K562 (cell line): ENCODE results near the gene UBR4. TPM values are rescaled to one million over a fixed set of nuclear protein-coding genes. Genes with fewer than 3 reads are reported as not detected.
A peak's percentile ranks its signal among the peaks of the same experiment; 100 is the strongest.

Source experiments
- CHCHD3 ChIP-seq: fragments of 250-450 bp; sonication (Bioruptor Pico); IDR thresholded peaks from 2 replicates; pipeline ENCODE4 v2.1.2; 2022; ENCODE audit warnings: mild to moderate bottlenecking
- CREM ChIP-seq: IDR thresholded peaks from 2 replicates; pipeline ENCODE4 v1.6.1; 2014; ENCODE audit warnings: antibody characterized with exemption, low read depth
- EHMT2 ChIP-seq: fragments of 450-650 bp; IDR thresholded peaks from 2 replicates; pipeline ENCODE4 v1.6.1; 2018; ENCODE audit warnings: antibody characterized with exemption
- FOXK2 ChIP-seq, 2 experiments: fragments of 450-650 bp; IDR thresholded peaks in 1 of 2; conservative IDR thresholded peaks in 1 of 2; 2 replicates each; pipeline ENCODE4 v1.6.1; 2016; ENCODE audit warnings: low read depth in 2 of 2, mild to moderate bottlenecking in 1 of 2
- HMG20B ChIP-seq: fragments of 250-450 bp; sonication (Bioruptor Pico); IDR thresholded peaks from 2 replicates; pipeline ENCODE4 v1.5.0; 2021; ENCODE audit warnings: mild to moderate bottlenecking
- JUND ChIP-seq, 2 experiments: IDR thresholded peaks; 2 replicates in 1 of 2; 3 replicates in 1 of 2; pipeline ENCODE4 v1.6.1; 2011; ENCODE audit warnings: borderline replicate concordance in 2 of 2, low read depth in 2 of 2, low read length in 2 of 2, improper control_type of control experiment in 1 of 2, missing biosample characterization in 1 of 2, missing genetic modification characterization in 1 of 2, missing genetic modification reagents in 1 of 2
- KAT8 ChIP-seq: fragments of 450-650 bp; IDR thresholded peaks from 2 replicates; pipeline ENCODE4 v1.6.1; 2016; ENCODE audit warnings: low read depth, mild to moderate bottlenecking
- MBD1 ChIP-seq: fragments of 250-450 bp; sonication (Bioruptor Pico); IDR thresholded peaks from 2 replicates; pipeline ENCODE4 v1.8.0; 2022; ENCODE audit warnings: inconsistent platforms
- MTF1 ChIP-seq: fragments of 250-450 bp; sonication (Bioruptor Pico); IDR thresholded peaks from 2 replicates; pipeline ENCODE4 v1.9.0; 2021; ENCODE audit warnings: moderate library complexity, mild to moderate bottlenecking, inconsistent platforms, borderline replicate concordance
- MYNN ChIP-seq, 2 experiments: sonication (generic); formaldehyde crosslinking in 1 of 2; IDR thresholded peaks; 2 replicates each; pipeline versions ENCODE4 v1.5.0 to v1.6.1; 2016 to 2020; ENCODE audit warnings: antibody characterized with exemption in 1 of 2, missing genetic modification reagents in 1 of 2
- PHB ChIP-seq: fragments of 250-450 bp; sonication (Bioruptor Pico); IDR thresholded peaks from 2 replicates; pipeline ENCODE4 v1.5.0; 2021
- PYGO2 ChIP-seq: fragments of 450-650 bp; IDR thresholded peaks from 2 replicates; pipeline ENCODE4 v1.6.1; 2016; ENCODE audit warnings: mild to moderate bottlenecking, missing genetic modification characterization, moderate library complexity, missing compliant biosample characterization
- RBFOX2 ChIP-seq: fragments of 200-400 bp; formaldehyde crosslinking; IDR thresholded peaks from 2 replicates; pipeline ENCODE4 v1.6.1; 2017; ENCODE audit warnings: low read depth, mild to moderate bottlenecking, low read length, moderate library complexity
- RERE ChIP-seq: sonication (generic); formaldehyde crosslinking; IDR thresholded peaks from 2 replicates; pipeline ENCODE4 v1.8.0; 2023; ENCODE audit warnings: missing genetic modification reagents, mild to moderate bottlenecking, borderline replicate concordance
- SPI1 ChIP-seq: IDR thresholded peaks from 2 replicates; pipeline ENCODE4 v1.6.1; 2011; ENCODE audit warnings: low read depth, low read length, control low read depth, borderline replicate concordance
- TOE1 ChIP-seq, 2 experiments: fragments of 450-650 bp in 1 of 2; sonication (generic) in 1 of 2; formaldehyde crosslinking in 1 of 2; IDR thresholded peaks; 2 replicates each; pipeline versions ENCODE4 v1.7.1 to v1.8.0; 2016 to 2022; ENCODE audit warnings: borderline replicate concordance in 2 of 2, mild to moderate bottlenecking in 2 of 2, antibody characterized with exemption in 1 of 2, inconsistent platforms in 1 of 2, low read depth in 1 of 2, missing genetic modification reagents in 1 of 2, moderate library complexity in 1 of 2
- ZNF12 ChIP-seq: sonication (generic); formaldehyde crosslinking; IDR thresholded peaks from 2 replicates; pipeline ENCODE4 v1.4.0; 2020; ENCODE audit warnings: mild to moderate bottlenecking, missing genetic modification reagents
- ZNF408 ChIP-seq: fragments of 250-450 bp; sonication (Bioruptor Pico); IDR thresholded peaks from 2 replicates; pipeline ENCODE4 v1.4.0; 2020; ENCODE audit warnings: low read depth, mild to moderate bottlenecking, moderate library complexity
- ZNF76 ChIP-seq: fragments of 250-450 bp; sonication (Bioruptor Pico); IDR thresholded peaks from 2 replicates; pipeline ENCODE4 v1.4.0; 2020; ENCODE audit warnings: mild to moderate bottlenecking, moderate library complexity, borderline replicate concordance
- ZNF830 ChIP-seq: fragments of 250-450 bp; sonication (Bioruptor Pico); IDR thresholded peaks from 2 replicates; pipeline ENCODE4 v1.5.0; 2021; ENCODE audit warnings: mild to moderate bottlenecking
- polyA plus RNA-seq, 8 experiments: library from polyadenylated mRNA; depleted of rRNA in 4 of 8; stranded (reverse) in 5 of 8; unstranded in 3 of 8; fragments of >200 nt; fragmentation: Nextera tagmentation in 2 of 8; fragmentation: Illumina TruSeq in 1 of 8; extraction: Ambion mirVana in 2 of 8; extraction: Trizol in 1 of 8; gene quantifications; 2 replicates each; pipeline versions ENCODE4 v1.2.1 to v1.2.3, GENCODE V29; 2011 to 2014; ENCODE audit warnings: inconsistent platforms in 1 of 8, missing spikeins in 1 of 8
- total RNA-seq, 7 experiments: library from RNA; depleted of rRNA in 6 of 7; stranded (reverse); fragments of >200 nt in 6 of 7; fragmentation: Illumina TruSeq in 2 of 7; extraction: Trizol in 2 of 7; gene quantifications; 2 replicates each; pipeline versions ENCODE4 v1.2.1 to v1.2.3, GENCODE V29; 2011 to 2021; ENCODE audit warnings: low replicate concordance in 1 of 7

UBR4 gene
- total and polyA plus RNA-seq, 9 of the 15 experiments (the other 6 are each of a cell fraction or from before 2014, with no cell fraction given) = 55.4 to 277 (median 123) TPM

GRCh38 chr1:19209990-19210771 is at the start of gene UBR4 (continued):
- TF ChIP-seq RERE (CRISPR knock-in tag) (0 out of 2 replicates have a peak, but pooled peaks have one; percentile 21), MTF1 (CRISPR knock-in tag) (no peak), MBD1 (CRISPR knock-in tag) (no peak), JUND (IDR thresholded peaks at IDR 0.05; ENCODE audit: borderline replicate concordance, low read depth, low read length) (peak; percentile 96), JUND (tag; IDR thresholded peaks at IDR 0.05; ENCODE audit: borderline replicate concordance, low read depth, low read length) (peak; percentile 91; the same call in 2 of the 3 replicates), SPI1 (0 out of 2 replicates have a peak, but pooled peaks have one; percentile 35), RBFOX2 (peak; percentile 100), KAT8 (no peak), PYGO2 (tag) (peak; percentile 35; the same call in 1 of the 2 replicates), CREM (peak; percentile 100), ZNF76 (peak; percentile 30; the same call in 1 of the 2 replicates), TOE1 (IDR thresholded peaks at IDR 0.05; ENCODE audit: borderline replicate concordance) (peak; percentile 41), TOE1 (CRISPR knock-in tag; IDR thresholded peaks at IDR 0.05; ENCODE audit: borderline replicate concordance, low read depth) (no peak; the same call in 1 of the 2 replicates), HMG20B (CRISPR knock-in tag) (no peak), FOXK2 (conservative IDR thresholded peaks at IDR 0.05 in 1 of 2, IDR thresholded peaks at IDR 0.05 in 1 of 2; ENCODE audit: low read depth in 2 of 2) (peak; percentile 32 to 69; a peak in 2 of 4 replicates), MYNN (IDR thresholded peaks at IDR 0.05) (no peak; the same call in 1 of the 2 replicates), MYNN (CRISPR knock-in tag; IDR thresholded peaks at IDR 0.05) (no peak), PHB (no peak), ZNF408 (CRISPR knock-in tag) (no peak), ZNF830 (CRISPR knock-in tag) (no peak), EHMT2 (no peak), ZNF12 (CRISPR knock-in tag) (no peak; the same call in 1 of the 2 replicates), CHCHD3 (CRISPR knock-in tag) (0 out of 2 replicates have a peak, but pooled peaks have one; percentile 5)
